ACC112 (cell line): Measurements from ENCODE around the gene POSTN.

Experiments
- H2AFZ ChIP-seq: fragments of 200-600 bp; sonication (generic); one replicate; pipeline ENCODE4 v1.6.0; 2017; ENCODE audit warnings: antibody characterized with exemption, low read length; ENCODE audit not compliant: unreplicated experiment
- H3K27ac ChIP-seq: fragments of 200-600 bp; sonication (generic); 2 replicates; pipeline ENCODE4 v1.5.1; 2014; ENCODE audit warnings: low read depth, mild to moderate bottlenecking, antibody characterized with exemption, low read length, moderate library complexity
- H3K27me3 ChIP-seq: fragments of 200-600 bp; sonication (generic); 2 replicates; pipeline ENCODE4 v1.6.1; 2014; ENCODE audit warnings: mild to moderate bottlenecking, antibody characterized with exemption, low read length, moderate library complexity, mixed read lengths; ENCODE audit not compliant: insufficient read depth
- H3K36me3 ChIP-seq: fragments of 200-600 bp; sonication (generic); 2 replicates; pipeline ENCODE4 v1.6.1; 2016; ENCODE audit warnings: mild to moderate bottlenecking, antibody characterized with exemption, low read length, moderate library complexity, mixed read lengths; ENCODE audit not compliant: insufficient read depth
- H3K4me1 ChIP-seq: fragments of 200-600 bp; sonication (generic); one replicate; pipeline ENCODE4 v1.6.1; 2016; ENCODE audit warnings: low read length, mixed read lengths; ENCODE audit not compliant: insufficient read depth, unreplicated experiment, control insufficient read depth
- H3K4me3 ChIP-seq: fragments of 200-600 bp; sonication (generic); 2 replicates; pipeline ENCODE4 v1.5.1; 2014; ENCODE audit warnings: mild to moderate bottlenecking, low read depth, low read length
- H3K79me2 ChIP-seq: fragments of 200-600 bp; sonication (generic); one replicate; pipeline ENCODE4 v1.6.0; 2016; ENCODE audit warnings: low read length; ENCODE audit not compliant: control insufficient read depth, unreplicated experiment, insufficient read depth

Gene POSTN

DNA sequence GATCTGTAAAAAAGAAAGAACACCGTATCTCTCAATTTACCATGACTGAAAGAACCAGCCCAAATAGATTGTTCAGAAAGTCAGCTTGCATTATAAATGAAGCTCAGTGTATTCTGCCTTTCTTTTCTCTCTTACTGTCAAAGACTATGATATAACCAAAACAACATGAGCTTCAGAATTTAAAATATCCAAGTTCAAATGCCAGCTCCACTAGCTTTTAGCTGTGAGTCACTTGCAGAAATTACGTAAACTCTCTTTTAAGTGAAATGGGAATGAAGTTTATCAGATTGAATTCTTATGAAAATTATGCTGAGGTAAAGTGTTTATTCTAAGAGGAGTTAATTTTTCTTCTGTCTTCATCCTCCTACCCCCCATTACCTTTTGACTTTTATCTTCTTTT lies 20.0 kb upstream of the POSTN start:
- Histone ChIP-seq H3K4me1 (peaks cover 36% of the 10 kb centered on the region), H2AFZ (no peak overlapping the region), H3K27me3 (no peaks in the 10 kb centered on the region), H3K79me2 (no peaks in the 10 kb centered on the region), H3K27ac (peak overlapping the region; percentile 93), H3K4me3 (no peak overlapping the region), H3K36me3 (no peaks in the 10 kb centered on the region)

- no peaks in the 10 kb centered on the region for H3K27me3 ChIP-seq
- H3K4me3 ChIP-seq = no peak overlapping the region
- H3K27ac ChIP-seq = peak overlapping the region; percentile 93
- H2AFZ ChIP-seq = peak overlapping the region; percentile 15
- no peaks in the 10 kb centered on the region for H3K79me2 ChIP-seq
- no peaks in the 10 kb centered on the region for H3K36me3 ChIP-seq
- H3K4me1 ChIP-seq = peaks cover 36% of the 10 kb centered on the region
These were observed 18.6 kb upstream of the POSTN start for GRCh38 chr13:37617173-37617572.

DNA sequence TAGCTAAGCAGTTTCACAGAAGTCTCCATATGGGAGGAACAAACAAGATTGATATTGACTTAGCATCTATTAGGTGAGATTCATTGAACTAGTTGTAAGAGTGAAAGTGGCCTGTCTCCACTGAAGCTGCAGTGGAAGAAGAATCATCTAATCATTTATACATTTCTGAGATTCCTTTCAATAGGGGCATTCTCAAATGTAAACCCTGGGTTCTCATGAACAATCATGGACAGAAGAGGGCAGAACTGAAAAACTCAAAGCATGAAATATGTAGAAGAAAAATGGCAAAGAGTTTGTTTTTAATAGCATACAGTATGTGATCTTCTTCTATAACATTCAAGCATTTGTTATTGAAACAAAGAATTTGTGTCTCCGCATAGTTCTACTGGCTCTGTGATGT lies 17.6 kb upstream of the POSTN start:
- Histone ChIP-seq H3K27ac (peak overlapping the region; percentile 93), H2AFZ (peak overlapping the region; percentile 15), H3K27me3 (no peaks in the 10 kb centered on the region), H3K79me2 (no peaks in the 10 kb centered on the region), H3K4me3 (no peak overlapping the region; the same call in 1 of the 2 replicates), H3K4me1 (peaks cover 30% of the 10 kb centered on the region), H3K36me3 (no peaks in the 10 kb centered on the region)

- Histone ChIP-seq H3K79me2 (no peaks in the 10 kb centered on the region), H2AFZ (no peak overlapping the region), H3K4me1 (peaks cover 30% of the 10 kb centered on the region), H3K4me3 (no peak overlapping the region), H3K27me3 (no peaks in the 10 kb centered on the region), H3K27ac (no peak overlapping the region), H3K36me3 (no peaks in the 10 kb centered on the region)
These were observed 16.7 kb upstream of the POSTN start for GRCh38 chr13:37615276-37615675.

DNA sequence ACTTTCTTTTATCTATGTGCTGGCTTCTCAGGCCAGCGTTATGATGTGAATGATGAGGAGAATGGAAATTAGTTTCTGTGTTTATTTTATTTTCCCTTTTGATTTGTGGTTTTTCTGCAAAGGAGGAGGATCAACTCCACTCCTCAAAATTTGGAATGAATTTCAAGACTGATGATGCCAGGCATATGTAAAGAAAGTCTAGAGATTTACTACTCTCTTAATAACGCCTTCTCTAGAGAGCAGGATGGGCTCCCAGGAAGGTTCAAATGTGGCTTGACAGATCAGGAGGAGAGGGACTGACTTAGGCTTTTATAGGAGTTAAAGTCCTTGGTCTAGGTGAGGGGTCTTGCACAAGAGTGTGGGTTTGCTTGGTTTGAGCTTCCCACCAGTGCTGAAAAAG lies 15.1 kb upstream of the POSTN start:
- peaks cover 30% of the 10 kb centered on the region for H3K4me1 ChIP-seq
- H2AFZ ChIP-seq = no peak overlapping the region
- no peaks in the 10 kb centered on the region for H3K27me3 ChIP-seq
- H3K4me3 ChIP-seq = no peak overlapping the region
- H3K27ac ChIP-seq = no peak overlapping the region
- H3K79me2 ChIP-seq = no peaks in the 10 kb centered on the region
- no peaks in the 10 kb centered on the region for H3K36me3 ChIP-seq

GRCh38 chr13:37613236-37613635 lies 14.7 kb upstream of the POSTN start:
- Histone ChIP-seq H2AFZ (no peak overlapping the region), H3K36me3 (no peaks in the 10 kb centered on the region), H3K27ac (no peak overlapping the region), H3K4me1 (peaks cover 30% of the 10 kb centered on the region), H3K4me3 (no peak overlapping the region), H3K27me3 (no peaks in the 10 kb centered on the region), H3K79me2 (no peaks in the 10 kb centered on the region)

DNA sequence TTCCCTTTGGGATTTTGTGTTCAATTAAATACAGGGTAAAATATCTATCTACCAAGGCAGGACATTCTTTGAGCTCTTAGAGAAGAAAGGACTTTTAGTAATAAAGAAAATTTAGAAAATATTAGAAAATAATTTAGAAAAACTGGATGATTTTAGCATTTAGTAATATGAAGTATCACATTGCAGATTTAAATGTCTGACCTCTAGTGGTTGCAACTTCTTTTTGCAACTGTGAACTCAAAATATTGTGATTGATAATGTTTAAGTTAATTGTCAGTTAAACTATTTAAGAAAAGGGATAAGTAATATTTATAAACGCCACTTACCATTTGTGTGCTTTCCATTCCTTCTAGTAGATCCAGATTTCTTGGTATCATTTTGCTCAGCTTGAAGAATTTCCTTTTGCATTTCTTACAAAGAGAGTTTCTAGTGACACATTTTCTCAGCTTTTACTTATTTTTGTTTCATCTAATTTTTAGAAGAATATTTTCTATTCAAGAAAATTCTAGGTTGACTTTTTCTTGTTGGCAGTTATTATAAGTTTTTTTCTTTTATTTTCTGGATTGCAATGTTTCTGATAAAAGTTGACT lies 10.3 kb upstream of the POSTN start:
- Histone ChIP-seq H3K27me3 (no peaks in the 10 kb centered on the region), H3K79me2 (no peaks in the 10 kb centered on the region), H3K4me3 (no peak overlapping the region), H2AFZ (no peak overlapping the region), H3K27ac (no peak overlapping the region), H3K4me1 (no peaks in the 10 kb centered on the region), H3K36me3 (no peaks in the 10 kb centered on the region)

DNA sequence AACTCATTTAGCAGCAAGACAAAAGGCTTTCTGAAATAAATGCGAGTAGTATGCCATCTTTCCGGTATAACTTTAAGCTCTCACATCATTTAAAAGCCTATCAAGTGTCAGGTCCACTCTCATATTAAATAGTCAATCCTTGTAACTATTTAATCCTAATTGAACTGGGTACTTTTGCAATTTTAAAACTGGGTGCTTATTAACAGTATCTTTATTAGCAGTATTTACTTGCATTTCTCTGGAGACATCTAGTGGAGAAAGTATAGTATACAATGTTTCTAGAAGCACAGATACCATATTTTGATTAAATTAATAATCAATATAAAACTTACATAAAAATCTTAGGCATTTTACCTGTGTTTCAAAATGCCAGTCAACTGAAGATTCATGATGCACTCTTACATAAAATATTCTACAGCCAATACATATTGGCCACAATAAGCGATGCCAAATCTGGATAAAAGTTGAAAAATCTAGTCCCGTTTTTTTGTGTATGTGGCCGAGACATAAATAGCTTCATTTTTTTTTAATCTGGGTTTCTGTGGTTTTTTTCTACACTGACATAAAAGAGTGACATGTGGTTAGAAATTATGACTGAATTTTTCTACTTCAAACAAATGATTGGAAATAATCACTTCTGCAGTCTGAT lies 4.3 kb upstream of the POSTN start:
- H3K27me3 ChIP-seq = no peaks in the 10 kb centered on the region
- no peaks in the 10 kb centered on the region for H3K36me3 ChIP-seq
- H3K4me3 ChIP-seq = no peak overlapping the region
- no peak overlapping the region for H2AFZ ChIP-seq
- H3K4me1 ChIP-seq = peaks cover 10% of the 10 kb centered on the region
- no peaks in the 10 kb centered on the region for H3K79me2 ChIP-seq
- no peak overlapping the region for H3K27ac ChIP-seq

GRCh38 chr13:37601648-37602440 lies 3.3 kb upstream of the POSTN start:
- H3K27me3 ChIP-seq = no peaks in the 10 kb centered on the region
- H3K36me3 ChIP-seq = no peaks in the 10 kb centered on the region
- no peaks in the 10 kb centered on the region for H3K79me2 ChIP-seq
- H3K27ac ChIP-seq = no peak overlapping the region
- no peak overlapping the region for H3K4me3 ChIP-seq
- no peak overlapping the region for H2AFZ ChIP-seq
- H3K4me1 ChIP-seq = peaks cover 10% of the 10 kb centered on the region

DNA sequence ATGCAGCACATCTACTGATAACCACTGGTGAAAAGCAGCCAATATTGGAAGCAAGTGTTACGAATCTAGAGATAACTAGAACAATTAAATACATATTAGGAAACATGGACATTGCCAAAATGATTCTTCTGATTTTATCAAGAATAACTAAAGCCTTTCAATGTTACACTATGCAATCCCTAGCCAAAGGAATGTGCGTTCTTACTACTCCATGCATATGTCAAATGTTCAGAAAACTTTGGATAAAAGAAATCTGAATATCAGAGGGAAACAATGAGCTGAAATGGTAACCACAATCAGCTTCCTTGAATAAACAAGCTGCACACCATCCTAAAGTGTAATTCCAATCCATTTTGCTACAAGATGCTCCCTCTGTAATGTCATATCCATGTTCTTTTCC lies 951 bp upstream of the POSTN start:
- no peak overlapping the region for H3K27ac ChIP-seq
- peak overlapping the region; percentile 33 for H2AFZ ChIP-seq
- H3K4me1 ChIP-seq = peaks cover 21% of the 10 kb centered on the region
- no peaks in the 10 kb centered on the region for H3K36me3 ChIP-seq
- no peaks in the 10 kb centered on the region for H3K27me3 ChIP-seq
- H3K4me3 ChIP-seq = no peak overlapping the region
- no peaks in the 10 kb centered on the region for H3K79me2 ChIP-seq
